ENCODE results near the gene LBHD2.
"Not testable (repeated sequence)": the region's sequence is repeated elsewhere in the genome, so short reads cannot be mapped to it uniquely, and the experiment has no call there.

The LBHD2 gene

DNA sequence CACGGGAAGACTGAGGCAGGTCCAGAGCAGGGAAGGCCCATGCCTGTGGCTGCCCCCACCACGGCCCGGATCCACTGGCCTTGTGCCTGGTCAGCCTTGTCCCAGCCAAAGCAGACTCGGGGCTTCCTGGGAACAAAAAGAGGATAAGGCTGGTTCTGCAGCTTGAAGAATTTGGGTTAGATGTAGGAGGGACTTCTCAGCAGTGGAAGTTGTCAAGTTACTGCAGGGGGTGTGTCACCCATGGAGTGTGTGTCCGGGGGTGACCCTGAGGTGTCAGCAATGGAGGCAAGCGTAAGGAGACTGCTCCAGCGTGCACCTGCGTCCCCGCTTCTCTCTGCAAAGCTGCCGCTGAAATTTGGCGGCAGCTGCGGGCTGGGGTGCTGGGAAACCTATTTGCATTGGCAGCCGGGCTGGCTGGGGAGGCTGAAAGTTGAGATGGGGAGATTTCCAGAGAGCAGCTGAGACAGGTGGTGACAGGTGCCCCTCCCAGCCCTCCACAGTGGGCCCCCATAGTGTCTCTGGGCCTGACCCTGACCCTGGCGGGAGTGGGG, 26.7 kb downstream of the LBHD2 start:
- H3K9ac ChIP-seq (ENCODE audit: insufficient read length), result no peak overlapping the region
- TF ChIP-seq POLR2AphosphoS5 (IDR thresholded peaks at IDR 0.05; ENCODE audit: borderline replicate concordance, low read depth, low read length), result no peak
- no peak for TF ChIP-seq FOXP2 (optimal IDR thresholded peaks at IDR 0.05; ENCODE audit: control extremely low read depth, extremely low read length, insufficient read depth)
- no peak for TF ChIP-seq EZH2 (IDR thresholded peaks at IDR 0.05)
- DNase-seq (ENCODE audit: low read depth, low spot score), result no peak
- H3K36me3 ChIP-seq (ENCODE audit: insufficient read depth, low read length), result no peaks in the 10 kb centered on the region
- no peaks in the 10 kb centered on the region for H3K9me3 ChIP-seq (ENCODE audit: low read depth, low read length)
- H3K27ac ChIP-seq, result no peak overlapping the region
- no peak overlapping the region for H3K4me3 ChIP-seq

DNA sequence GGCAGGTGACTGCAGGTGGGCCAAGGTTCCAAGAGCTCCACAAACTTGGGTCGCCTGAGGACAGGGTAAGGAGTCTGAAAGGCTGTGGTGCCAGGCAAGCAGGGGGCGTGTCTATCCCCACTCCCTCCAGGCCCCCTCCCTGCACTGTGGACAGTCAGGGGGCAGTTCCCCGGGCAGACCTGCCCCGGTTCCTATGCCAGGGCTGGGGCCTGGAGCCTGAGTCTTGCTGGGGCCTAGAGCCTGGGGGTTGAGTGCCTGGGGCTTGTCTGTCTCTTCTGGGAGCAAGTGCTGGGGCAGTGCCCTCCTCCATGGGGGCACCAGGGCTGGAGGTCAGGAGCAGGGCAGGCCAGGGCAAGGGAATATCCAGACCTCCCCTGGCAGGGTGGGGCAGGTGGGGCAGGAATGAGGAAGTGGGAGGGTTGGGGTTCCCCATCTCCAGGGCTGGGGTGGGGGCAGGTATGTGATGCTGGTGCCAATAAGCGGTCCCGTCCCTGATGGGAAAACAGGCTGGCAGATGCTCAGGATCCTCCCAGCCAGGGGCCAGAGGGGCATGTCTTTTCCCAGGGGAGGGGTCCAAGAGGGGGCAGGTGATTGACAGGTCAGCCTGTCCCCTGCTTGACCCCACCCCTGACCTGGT, 27.3 kb downstream of the LBHD2 start:
- H3K4me3 ChIP-seq, result no peak overlapping the region
- H3K9ac ChIP-seq (ENCODE audit: insufficient read length), result no peak overlapping the region
- H3K9me3 ChIP-seq (ENCODE audit: low read depth, low read length), result no peaks in the 10 kb centered on the region
- H3K27ac ChIP-seq, result no peak overlapping the region
- no peak for TF ChIP-seq EZH2 (IDR thresholded peaks at IDR 0.05)
- TF ChIP-seq POLR2AphosphoS5 (IDR thresholded peaks at IDR 0.05; ENCODE audit: borderline replicate concordance, low read depth, low read length), result no peak
- TF ChIP-seq FOXP2 (optimal IDR thresholded peaks at IDR 0.05; ENCODE audit: control extremely low read depth, extremely low read length, insufficient read depth), result no peak
- DNase-seq (ENCODE audit: low read depth, low spot score), result no peak
- H3K36me3 ChIP-seq (ENCODE audit: insufficient read depth, low read length), result no peaks in the 10 kb centered on the region

DNA sequence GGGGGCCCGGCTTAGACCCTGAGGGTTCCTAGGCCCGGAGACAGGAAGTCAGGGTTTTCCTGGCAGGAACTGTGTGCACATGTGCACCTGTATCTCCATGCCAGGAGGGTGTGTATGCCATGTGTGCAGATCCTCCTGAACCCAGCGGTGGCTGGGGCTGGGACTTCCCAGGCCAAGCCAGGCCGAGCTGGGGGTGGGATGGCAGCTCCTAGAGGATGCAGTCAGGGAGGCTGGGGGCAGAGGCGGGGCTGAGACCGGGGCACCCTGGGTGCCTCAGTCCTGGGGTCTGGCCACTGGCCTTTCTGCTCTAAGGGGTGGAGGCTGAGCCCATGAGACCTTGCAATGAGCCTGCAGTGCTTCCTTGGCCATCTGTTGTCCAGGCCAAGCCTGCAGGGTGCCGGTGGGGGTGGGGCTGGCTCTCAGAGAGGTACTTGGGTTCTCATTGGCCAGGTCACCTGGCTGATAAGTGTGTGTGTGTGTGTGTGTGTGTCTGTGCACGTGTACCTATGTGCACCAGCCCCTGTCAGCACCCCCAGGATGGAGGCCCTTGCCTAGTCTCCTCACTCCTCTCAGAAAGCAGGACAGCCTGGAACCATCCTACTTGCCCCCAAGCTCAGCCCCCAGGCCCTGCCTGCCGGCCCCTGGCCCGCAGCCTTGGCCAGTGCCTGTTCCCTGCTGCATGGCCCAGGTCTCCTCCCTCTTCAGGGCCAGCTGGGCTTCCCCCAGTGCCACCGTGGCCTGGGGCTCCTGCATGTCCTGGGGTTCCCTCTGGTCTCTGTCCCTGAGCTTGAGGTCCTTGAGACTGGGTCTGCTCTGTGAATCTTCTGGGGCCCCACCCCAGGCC, 28.6 kb downstream of the LBHD2 start:
- no peak overlapping the region for H3K27ac ChIP-seq
- TF ChIP-seq FOXP2 (optimal IDR thresholded peaks at IDR 0.05; ENCODE audit: control extremely low read depth, extremely low read length, insufficient read depth) (no peak), EZH2 (IDR thresholded peaks at IDR 0.05) (no peak), POLR2AphosphoS5 (IDR thresholded peaks at IDR 0.05; ENCODE audit: borderline replicate concordance, low read depth, low read length) (no peak)
- no peaks in the 10 kb centered on the region for H3K36me3 ChIP-seq (ENCODE audit: insufficient read depth, low read length)
- DNase-seq (ENCODE audit: low read depth, low spot score), result no peak
- no peak overlapping the region for H3K4me3 ChIP-seq
- H3K9ac ChIP-seq (ENCODE audit: insufficient read length), result no peak overlapping the region
- no peaks in the 10 kb centered on the region for H3K9me3 ChIP-seq (ENCODE audit: low read depth, low read length)

DNA sequence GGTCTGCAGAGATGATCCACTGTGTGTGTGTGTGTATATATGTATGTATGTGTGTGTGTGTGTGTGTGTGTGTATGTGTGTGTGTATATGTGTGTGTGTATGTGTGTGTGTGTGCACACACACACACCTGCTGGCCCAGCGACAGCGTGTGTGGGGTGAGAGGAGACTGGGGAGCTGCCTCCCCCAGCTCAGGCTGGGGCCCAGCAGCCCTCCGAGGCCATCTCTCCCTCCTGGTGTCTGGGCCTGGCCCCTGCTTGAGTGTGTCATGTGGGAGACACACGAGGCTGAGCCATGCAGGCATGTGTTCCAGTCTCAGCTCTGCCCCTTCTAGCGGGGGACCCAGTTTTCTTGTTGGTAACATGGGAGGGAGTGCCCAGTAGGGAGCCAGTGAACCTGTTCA, 29.3 kb downstream of the LBHD2 start:
- TF ChIP-seq EZH2 (IDR thresholded peaks at IDR 0.05) (no peak), FOXP2 (optimal IDR thresholded peaks at IDR 0.05; ENCODE audit: control extremely low read depth, extremely low read length, insufficient read depth) (no peak), POLR2AphosphoS5 (IDR thresholded peaks at IDR 0.05; ENCODE audit: borderline replicate concordance, low read depth, low read length) (no peak)
- Histone ChIP-seq H3K9me3 (ENCODE audit: low read depth, low read length) (no peaks in the 10 kb centered on the region), H3K27ac (no peak overlapping the region), H3K9ac (ENCODE audit: insufficient read length) (no peak overlapping the region), H3K4me3 (no peak overlapping the region), H3K36me3 (ENCODE audit: insufficient read depth, low read length) (no peaks in the 10 kb centered on the region)
- no peak for DNase-seq (ENCODE audit: low read depth, low spot score)

DNA sequence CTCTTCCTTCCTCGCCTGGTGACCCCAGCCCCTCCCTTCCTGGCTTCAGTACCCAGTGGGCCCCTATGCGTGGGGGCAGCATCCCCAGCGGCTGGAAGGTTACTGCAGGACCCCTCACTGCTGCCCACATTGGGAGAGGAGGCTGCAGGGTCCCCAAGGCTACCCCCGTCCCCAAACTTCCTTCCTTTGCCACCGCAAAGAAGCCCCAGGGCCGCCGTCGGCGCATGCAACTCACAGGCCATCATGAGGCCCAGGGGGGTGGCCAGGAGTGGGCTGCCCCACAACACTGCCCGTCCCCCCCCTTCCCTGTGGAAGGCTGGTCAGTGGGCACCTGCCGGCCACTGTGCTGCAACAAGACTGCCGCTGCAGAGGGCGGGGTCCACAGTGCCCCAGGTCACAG, 29.8 kb downstream of the LBHD2 start:
- Histone ChIP-seq H3K9ac (ENCODE audit: insufficient read length) (no peak overlapping the region), H3K36me3 (ENCODE audit: insufficient read depth, low read length) (no peaks in the 10 kb centered on the region), H3K4me3 (no peak overlapping the region), H3K9me3 (ENCODE audit: low read depth, low read length) (no peaks in the 10 kb centered on the region), H3K27ac (no peak overlapping the region)
- TF ChIP-seq POLR2AphosphoS5 (IDR thresholded peaks at IDR 0.05; ENCODE audit: borderline replicate concordance, low read depth, low read length) (no peak), EZH2 (IDR thresholded peaks at IDR 0.05) (no peak), FOXP2 (optimal IDR thresholded peaks at IDR 0.05; ENCODE audit: control extremely low read depth, extremely low read length, insufficient read depth) (no peak)
- DNase-seq (ENCODE audit: low read depth, low spot score), result no peak

DNA sequence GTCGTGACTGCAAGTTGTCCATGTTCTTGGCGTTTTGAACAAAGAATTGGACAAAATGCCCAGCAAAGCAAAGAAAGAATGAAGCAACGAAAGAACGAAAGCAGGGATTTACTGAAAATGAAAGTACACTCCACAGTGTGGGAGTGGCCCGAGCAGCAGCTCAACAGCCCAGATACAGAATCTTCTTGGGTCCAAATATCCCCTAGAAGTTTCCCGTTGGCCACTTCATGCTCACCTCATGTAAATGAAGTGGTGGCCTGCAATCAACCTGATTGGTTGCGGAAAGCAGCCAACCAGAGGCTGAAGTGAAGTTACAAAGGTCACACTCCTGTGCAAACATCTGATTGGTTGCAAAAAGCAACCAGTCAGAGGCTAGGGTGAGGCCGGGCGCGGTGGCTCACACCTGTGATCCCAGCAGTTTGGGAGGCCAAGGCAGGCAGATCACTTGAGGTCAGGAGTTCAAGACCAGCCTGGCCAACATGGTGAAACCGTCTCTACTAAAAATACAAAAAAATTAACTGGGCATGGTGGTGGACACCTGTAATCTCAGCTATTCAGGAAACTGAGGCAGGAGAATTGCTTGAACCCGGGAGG, 31.2 kb downstream of the LBHD2 start:
- H3K9ac ChIP-seq (ENCODE audit: insufficient read length); DNase-seq (ENCODE audit: low read depth, low spot score); H3K4me3 ChIP-seq; H3K27ac ChIP-seq; H3K9me3 ChIP-seq (ENCODE audit: low read depth, low read length); H3K36me3 ChIP-seq (ENCODE audit: insufficient read depth, low read length): not testable (repeated sequence)

DNA sequence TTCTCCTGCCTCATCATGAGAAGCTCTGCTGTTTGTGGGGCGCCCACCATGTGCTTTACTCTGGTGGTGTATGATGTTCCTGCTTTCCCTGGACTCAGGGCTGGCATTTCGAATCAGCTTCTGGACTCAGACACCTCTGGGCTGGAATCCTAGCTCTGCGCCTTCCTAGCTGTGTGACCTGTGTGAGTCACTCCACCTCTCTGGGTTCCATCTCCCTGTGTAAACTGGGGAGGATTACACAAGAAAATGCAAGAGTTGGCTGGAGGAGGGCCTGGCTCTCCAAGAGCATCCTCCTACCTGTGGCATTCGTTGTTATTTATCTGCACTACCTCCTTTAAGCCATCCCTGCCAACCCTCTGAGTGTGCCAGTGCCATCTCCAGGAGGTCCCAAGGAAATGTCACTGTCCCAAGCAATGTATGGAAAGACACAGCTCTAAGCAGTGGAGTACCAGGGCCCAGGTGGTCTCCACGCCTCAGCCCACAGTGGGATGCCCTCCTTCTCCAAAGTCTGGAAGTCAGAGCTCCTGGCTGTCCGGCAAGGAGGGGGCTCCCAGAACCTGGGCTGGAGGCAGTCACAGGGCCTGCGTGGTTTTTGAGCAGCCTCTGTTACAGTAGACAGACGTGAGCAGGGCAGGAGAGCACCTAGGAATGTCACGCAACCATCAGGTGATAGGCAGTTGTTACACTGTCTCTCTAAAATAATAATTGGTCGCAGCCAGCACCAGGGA, 32.0 kb downstream of the LBHD2 start:
- Histone ChIP-seq H3K9me3 (ENCODE audit: low read depth, low read length) (no peaks in the 10 kb centered on the region), H3K36me3 (ENCODE audit: insufficient read depth, low read length) (no peaks in the 10 kb centered on the region), H3K4me3 (no peak overlapping the region), H3K9ac (ENCODE audit: insufficient read length) (no peak overlapping the region), H3K27ac (no peak overlapping the region)
- TF ChIP-seq POLR2AphosphoS5 (IDR thresholded peaks at IDR 0.05; ENCODE audit: borderline replicate concordance, low read depth, low read length) (no peak), FOXP2 (optimal IDR thresholded peaks at IDR 0.05; ENCODE audit: control extremely low read depth, extremely low read length, insufficient read depth) (no peak), EZH2 (IDR thresholded peaks at IDR 0.05) (no peak)
- DNase-seq (ENCODE audit: low read depth, low spot score), result no peak

DNA sequence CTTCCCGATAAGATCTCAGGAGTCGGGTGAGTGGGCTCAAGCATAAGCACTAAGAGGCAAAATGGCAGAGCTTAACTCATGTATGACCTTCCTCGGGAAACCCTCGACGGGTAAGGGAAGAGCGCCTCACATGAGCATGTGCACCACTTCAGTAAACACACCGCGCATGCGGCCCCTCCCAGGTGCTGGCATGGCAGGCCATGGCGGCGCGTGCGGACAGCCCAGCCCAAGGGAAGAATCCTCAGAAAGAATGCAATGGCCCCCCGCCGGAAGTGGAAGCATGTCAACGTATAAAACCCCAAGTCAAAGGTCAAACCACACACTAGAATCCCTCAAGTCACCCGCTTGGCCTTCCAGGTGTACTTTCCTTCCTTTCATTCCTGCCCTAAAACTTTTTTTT, 32.6 kb downstream of the LBHD2 start:
- Histone ChIP-seq H3K36me3 (ENCODE audit: insufficient read depth, low read length) (no peaks in the 10 kb centered on the region), H3K9ac (ENCODE audit: insufficient read length) (no peak overlapping the region), H3K27ac (no peak overlapping the region), H3K9me3 (ENCODE audit: low read depth, low read length) (no peaks in the 10 kb centered on the region), H3K4me3 (no peak overlapping the region)
- no peak for TF ChIP-seq EZH2 (IDR thresholded peaks at IDR 0.05)
- TF ChIP-seq POLR2AphosphoS5 (IDR thresholded peaks at IDR 0.05; ENCODE audit: borderline replicate concordance, low read depth, low read length), result no peak
- TF ChIP-seq FOXP2 (optimal IDR thresholded peaks at IDR 0.05; ENCODE audit: control extremely low read depth, extremely low read length, insufficient read depth), result no peak
- no peak for DNase-seq (ENCODE audit: low read depth, low spot score)

DNA sequence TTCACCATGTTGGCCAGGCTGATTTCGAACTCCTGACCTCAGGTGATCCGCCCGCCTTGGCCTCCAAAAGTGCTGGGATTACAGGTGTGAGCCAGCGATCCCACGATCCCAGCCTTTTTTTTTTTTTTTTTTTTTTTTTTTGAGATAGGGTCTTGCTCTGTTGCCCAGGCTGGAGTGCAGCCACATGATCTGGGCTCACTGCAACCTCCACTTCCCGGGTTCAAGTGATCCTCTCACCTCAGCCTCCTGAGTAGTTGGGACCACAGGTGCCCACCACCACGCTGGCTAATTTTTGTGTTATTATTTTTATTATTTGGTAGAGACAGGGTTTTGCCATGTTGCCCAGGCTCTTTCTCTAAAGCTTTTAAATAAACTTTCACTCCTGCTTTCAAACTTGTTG, 33.5 kb downstream of the LBHD2 start:
- not testable (repeated sequence) for H3K9me3 ChIP-seq (ENCODE audit: low read depth, low read length); H3K36me3 ChIP-seq (ENCODE audit: insufficient read depth, low read length); H3K9ac ChIP-seq (ENCODE audit: insufficient read length); DNase-seq (ENCODE audit: low read depth, low spot score); H3K27ac ChIP-seq; H3K4me3 ChIP-seq
